Osteoblast (primary cell): ENCODE results near the gene FAAH. TPM values are rescaled to one million over a fixed set of nuclear protein-coding genes. Genes with fewer than 3 reads are reported as not detected.
A peak's percentile ranks its signal among the peaks of the same experiment; 100 is the strongest.

ENCODE experiments used
- DNase-seq: peaks from one replicate; pipeline ENCODE4 v3.0.0; 2011; ENCODE audit warnings: low spot score, mixed read lengths; ENCODE audit not compliant: insufficient read length; ENCODE audit errors: missing footprints
- H2AFZ ChIP-seq: 2 replicates; pipeline ENCODE4 v1.6.0; 2011; ENCODE audit warnings: mild to moderate bottlenecking, low read length
- H3K27ac ChIP-seq: 2 replicates; pipeline ENCODE4 v1.5.1; 2011; ENCODE audit warnings: mild to moderate bottlenecking, low read depth, low read length, moderate library complexity
- H3K27me3 ChIP-seq: 2 replicates; pipeline ENCODE4 v1.6.0; 2012; ENCODE audit warnings: mild to moderate bottlenecking, control low read depth, inconsistent platforms, low read length, moderate library complexity; ENCODE audit not compliant: insufficient read depth
- H3K36me3 ChIP-seq: 2 replicates; pipeline ENCODE4 v1.5.1; 2011; ENCODE audit warnings: mild to moderate bottlenecking, low read length, control low read depth, moderate library complexity; ENCODE audit not compliant: insufficient read depth
- H3K4me1 ChIP-seq: 2 replicates; pipeline ENCODE4 v1.5.1; 2011; ENCODE audit warnings: mild to moderate bottlenecking, low read length, control low read depth, moderate library complexity; ENCODE audit not compliant: insufficient read depth
- H3K4me2 ChIP-seq: 2 replicates; pipeline ENCODE4 v1.6.0; 2011; ENCODE audit warnings: mild to moderate bottlenecking, low read length; ENCODE audit not compliant: insufficient read depth
- H3K4me3 ChIP-seq: fragments of 200-600 bp; sonication (generic); 3 replicates; pipeline ENCODE4 v1.5.1; 2012; ENCODE audit warnings: mild to moderate bottlenecking, low read length, inconsistent platforms; ENCODE audit not compliant: insufficient read depth
- H3K79me2 ChIP-seq: 2 replicates; pipeline ENCODE4 v1.6.0; 2012; ENCODE audit warnings: mild to moderate bottlenecking, low read length, control low read depth, inconsistent platforms; ENCODE audit not compliant: insufficient read depth
- H3K9me3 ChIP-seq: 2 replicates; pipeline ENCODE4 v1.5.1; 2011; ENCODE audit warnings: low read depth, low read length, control low read depth
- H4K20me1 ChIP-seq: 2 replicates; pipeline ENCODE4 v1.6.0; 2012; ENCODE audit warnings: mild to moderate bottlenecking, low read length, control low read depth; ENCODE audit not compliant: insufficient read depth
- total RNA-seq: library from RNA; depleted of rRNA; stranded (reverse); fragments of >200 nt; gene quantifications from 2 replicates; pipeline ENCODE4 v1.2.3, GENCODE V29; 2012
- TF ChIP-seq, protein P1 (sequence below): IDR thresholded peaks from 2 replicates; pipeline ENCODE4 v1.5.1; 2011; ENCODE audit warnings: mild to moderate bottlenecking, low read depth, low read length, moderate library complexity; ENCODE audit errors: extremely low read depth

FAAH gene
- total RNA-seq, 1 donor, result 4.0 TPM

DNA sequence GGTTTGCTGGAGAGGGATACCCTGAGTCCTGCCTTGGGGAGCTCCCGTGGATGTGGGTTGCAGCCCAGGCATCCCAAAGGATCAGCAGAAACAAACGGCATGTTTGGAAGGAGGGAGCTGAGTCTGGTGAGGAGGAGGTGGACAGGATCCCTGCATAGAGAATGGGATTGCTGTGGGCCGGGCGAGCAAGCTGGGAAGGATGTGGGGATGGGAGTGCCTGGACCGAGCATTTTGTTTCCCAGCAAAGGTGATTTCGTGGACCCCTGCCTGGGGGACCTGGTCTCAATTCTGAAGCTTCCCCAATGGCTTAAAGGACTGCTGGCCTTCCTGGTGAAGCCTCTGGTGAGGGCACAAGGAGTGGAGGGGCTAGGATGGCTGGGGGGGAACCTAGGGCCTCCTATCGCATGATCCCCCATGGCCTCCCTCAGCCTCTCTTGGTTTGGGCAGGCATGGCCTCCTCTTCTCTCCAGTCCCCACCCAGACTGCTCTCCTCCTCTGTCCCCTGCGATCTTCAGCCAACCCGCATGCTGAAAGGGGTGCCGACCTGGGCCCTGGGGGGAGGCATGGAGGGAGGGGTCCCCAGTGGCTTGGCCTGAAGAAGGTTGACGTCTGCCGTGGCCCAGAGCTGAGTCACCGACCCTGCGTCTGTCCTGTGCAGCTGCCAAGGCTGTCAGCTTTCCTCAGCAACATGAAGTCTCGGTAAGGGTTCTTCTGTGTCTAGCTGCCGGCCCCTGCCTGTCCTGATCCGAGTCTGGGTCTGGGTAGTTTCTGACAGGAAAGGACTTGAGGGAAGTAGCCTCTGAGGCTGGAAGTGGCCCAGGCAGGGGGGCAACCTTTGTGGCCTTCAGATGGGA lies 16.3 kb downstream of the FAAH start:
- H3K79me2 ChIP-seq, result no peaks in the 10 kb centered on the region
- H2AFZ ChIP-seq, result no peak overlapping the region
- TF ChIP-seq, protein P1, sequence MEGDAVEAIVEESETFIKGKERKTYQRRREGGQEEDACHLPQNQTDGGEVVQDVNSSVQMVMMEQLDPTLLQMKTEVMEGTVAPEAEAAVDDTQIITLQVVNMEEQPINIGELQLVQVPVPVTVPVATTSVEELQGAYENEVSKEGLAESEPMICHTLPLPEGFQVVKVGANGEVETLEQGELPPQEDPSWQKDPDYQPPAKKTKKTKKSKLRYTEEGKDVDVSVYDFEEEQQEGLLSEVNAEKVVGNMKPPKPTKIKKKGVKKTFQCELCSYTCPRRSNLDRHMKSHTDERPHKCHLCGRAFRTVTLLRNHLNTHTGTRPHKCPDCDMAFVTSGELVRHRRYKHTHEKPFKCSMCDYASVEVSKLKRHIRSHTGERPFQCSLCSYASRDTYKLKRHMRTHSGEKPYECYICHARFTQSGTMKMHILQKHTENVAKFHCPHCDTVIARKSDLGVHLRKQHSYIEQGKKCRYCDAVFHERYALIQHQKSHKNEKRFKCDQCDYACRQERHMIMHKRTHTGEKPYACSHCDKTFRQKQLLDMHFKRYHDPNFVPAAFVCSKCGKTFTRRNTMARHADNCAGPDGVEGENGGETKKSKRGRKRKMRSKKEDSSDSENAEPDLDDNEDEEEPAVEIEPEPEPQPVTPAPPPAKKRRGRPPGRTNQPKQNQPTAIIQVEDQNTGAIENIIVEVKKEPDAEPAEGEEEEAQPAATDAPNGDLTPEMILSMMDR, result no peak
- peak; percentile 70 for DNase-seq
- no peak overlapping the region for H3K4me3 ChIP-seq
- H3K27ac ChIP-seq, result no peak overlapping the region
- H4K20me1 ChIP-seq, result no peaks in the 10 kb centered on the region
- H3K36me3 ChIP-seq, result no peaks in the 10 kb centered on the region
- no peak overlapping the region for H3K4me2 ChIP-seq
- peaks cover 4% of the 10 kb centered on the region for H3K4me1 ChIP-seq
- H3K9me3 ChIP-seq, result no peaks in the 10 kb centered on the region
- no peaks in the 10 kb centered on the region for H3K27me3 ChIP-seq

DNA sequence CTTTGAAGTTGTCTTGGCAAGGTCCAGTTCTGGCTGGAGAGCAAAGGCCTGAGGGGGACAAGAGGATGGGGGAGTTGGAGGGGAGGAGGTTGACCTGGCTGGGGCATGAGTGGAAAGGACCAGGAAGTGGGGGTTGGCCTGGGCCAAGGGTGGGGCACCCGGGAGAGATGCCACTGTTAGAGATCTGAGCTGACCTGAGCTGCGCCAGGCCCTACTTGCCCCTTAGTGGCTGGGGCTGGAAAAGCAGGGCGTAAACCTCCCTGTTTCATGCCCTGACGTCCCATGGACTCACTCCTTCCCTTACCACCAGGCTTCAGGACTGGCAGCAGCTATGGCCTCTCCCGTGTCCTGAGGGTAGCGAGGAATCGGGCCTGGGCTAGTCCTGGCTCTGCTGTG lies 16.9 kb downstream of the FAAH start:
- no peak overlapping the region for H3K4me3 ChIP-seq
- TF ChIP-seq, protein P1, result no peak
- H3K4me2 ChIP-seq, result no peak overlapping the region
- H3K27me3 ChIP-seq, result no peaks in the 10 kb centered on the region
- H4K20me1 ChIP-seq, result no peaks in the 10 kb centered on the region
- H2AFZ ChIP-seq, result no peak overlapping the region
- H3K4me1 ChIP-seq, result peaks cover 3% of the 10 kb centered on the region
- no peak overlapping the region for H3K27ac ChIP-seq
- no peaks in the 10 kb centered on the region for H3K36me3 ChIP-seq
- no peaks in the 10 kb centered on the region for H3K9me3 ChIP-seq
- DNase-seq, result no peak
- no peaks in the 10 kb centered on the region for H3K79me2 ChIP-seq

DNA sequence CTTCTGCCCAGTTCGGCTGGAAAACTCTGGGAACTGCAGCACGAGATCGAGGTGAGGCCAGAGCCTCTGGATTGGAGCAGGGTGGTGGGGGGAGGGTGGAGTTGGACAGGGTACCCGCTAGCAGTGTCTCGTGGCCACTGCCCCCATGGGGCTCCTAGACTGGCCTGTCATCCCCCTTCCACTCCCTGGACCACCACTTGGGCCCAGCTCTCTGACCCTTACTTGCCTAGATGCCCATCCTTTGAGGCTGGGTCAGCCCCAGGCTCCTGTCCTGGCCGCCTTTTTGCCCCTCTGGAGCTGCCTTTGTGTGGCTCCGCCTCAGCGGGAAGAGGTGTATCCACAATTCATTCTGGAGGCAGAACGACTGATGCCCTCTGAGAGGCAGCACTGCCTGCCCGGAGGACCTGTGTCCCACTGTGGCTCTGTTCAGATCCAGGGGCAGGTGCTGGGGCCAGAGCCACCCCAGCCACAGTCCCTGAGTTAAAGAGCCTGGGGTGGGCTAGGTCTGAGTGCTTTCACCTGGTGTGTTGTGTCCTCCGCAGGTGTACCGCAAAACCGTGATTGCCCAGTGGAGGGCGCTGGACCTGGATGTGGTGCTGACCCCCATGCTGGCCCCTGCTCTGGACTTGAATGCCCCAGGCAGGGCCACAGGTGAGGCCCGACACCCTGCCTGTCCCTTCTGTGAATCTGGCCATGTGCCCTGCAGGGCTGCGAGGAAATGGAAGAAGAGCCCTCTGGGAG lies 17.7 kb downstream of the FAAH start:
- Histone ChIP-seq H3K36me3 (no peaks in the 10 kb centered on the region), H3K27ac (no peak overlapping the region), H3K9me3 (no peaks in the 10 kb centered on the region), H3K4me3 (no peak overlapping the region), H4K20me1 (no peaks in the 10 kb centered on the region), H3K4me2 (no peak overlapping the region), H2AFZ (no peak overlapping the region), H3K27me3 (no peaks in the 10 kb centered on the region), H3K4me1 (no peaks in the 10 kb centered on the region), H3K79me2 (no peaks in the 10 kb centered on the region)
- TF ChIP-seq, protein P1, result peak; percentile 31
- peak; percentile 63 for DNase-seq

DNA sequence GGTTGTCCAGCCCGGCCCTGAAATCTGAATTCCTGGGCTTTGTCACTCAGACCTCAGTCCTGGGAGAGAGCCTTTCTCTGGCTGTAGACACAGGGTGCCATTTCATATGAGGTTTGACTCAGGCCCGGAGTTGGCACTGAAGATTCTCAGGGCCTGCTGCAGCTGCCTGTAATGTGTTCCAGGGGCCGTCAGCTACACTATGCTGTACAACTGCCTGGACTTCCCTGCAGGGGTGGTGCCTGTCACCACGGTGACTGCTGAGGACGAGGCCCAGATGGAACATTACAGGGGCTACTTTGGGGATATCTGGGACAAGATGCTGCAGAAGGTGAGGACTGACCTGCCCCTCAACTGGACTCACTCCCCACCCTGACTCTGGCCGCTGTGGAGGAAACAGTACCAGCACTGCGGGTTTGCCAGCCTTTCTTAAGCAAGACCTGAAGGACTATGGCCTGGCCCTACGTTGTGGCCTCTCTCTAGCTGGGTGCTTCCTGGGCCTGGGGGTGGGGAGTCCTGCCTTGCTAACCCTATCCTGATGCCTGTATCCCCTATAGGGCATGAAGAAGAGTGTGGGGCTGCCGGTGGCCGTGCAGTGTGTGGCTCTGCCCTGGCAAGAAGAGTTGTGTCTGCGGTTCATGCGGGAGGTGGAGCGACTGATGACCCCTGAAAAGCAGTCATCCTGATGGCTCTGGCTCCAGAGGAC lies 18.9 kb downstream of the FAAH start:
- no peak overlapping the region for H3K4me2 ChIP-seq
- H3K9me3 ChIP-seq, result no peaks in the 10 kb centered on the region
- TF ChIP-seq, protein P1, result no peak
- no peak overlapping the region for H3K27ac ChIP-seq
- no peaks in the 10 kb centered on the region for H3K36me3 ChIP-seq
- DNase-seq, result peak; percentile 79
- H4K20me1 ChIP-seq, result no peaks in the 10 kb centered on the region
- no peaks in the 10 kb centered on the region for H3K79me2 ChIP-seq
- no peak overlapping the region for H2AFZ ChIP-seq
- H3K4me3 ChIP-seq, result no peak overlapping the region
- H3K4me1 ChIP-seq, result no peaks in the 10 kb centered on the region
- no peaks in the 10 kb centered on the region for H3K27me3 ChIP-seq
